GM21381 (cell line): Measurements from ENCODE around the gene LRRC8D.
"Not testable (repeated sequence)": the region's sequence is repeated elsewhere in the genome, so short reads cannot be mapped to it uniquely, and the experiment has no call there.

ENCODE experiments used
- ATAC-seq: cut with Tn5 transposase; IDR thresholded peaks from one replicate; pipeline ENCODE4 v1.9.1; 2021; ENCODE audit warnings: mild to moderate bottlenecking, moderate library complexity; ENCODE audit not compliant: unreplicated experiment

Gene LRRC8D

GRCh38 chr1:89908672-89909436, 88.0 kb downstream of the LRRC8D start:
- no peak for ATAC-seq

DNA sequence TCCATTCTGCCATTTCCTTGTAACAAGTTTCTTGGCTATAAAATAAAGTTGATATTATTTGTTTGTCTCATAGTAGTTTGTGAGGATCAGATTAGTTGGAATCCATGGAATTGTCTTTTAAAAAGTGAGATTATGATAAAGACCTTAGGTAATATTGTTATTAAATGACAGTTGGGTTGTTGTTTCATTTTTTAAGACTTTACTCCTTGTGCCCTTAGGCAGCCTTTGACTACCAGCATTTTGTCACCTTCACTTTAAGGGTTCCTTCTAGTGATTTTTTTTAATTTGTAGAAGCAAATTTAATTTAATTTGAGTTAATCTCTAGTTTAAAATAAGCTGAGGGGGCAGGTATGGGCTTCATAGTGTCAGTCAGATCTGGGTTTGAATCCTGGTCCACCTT, 89.4 kb downstream of the LRRC8D start:
- ATAC-seq, result no peak

DNA sequence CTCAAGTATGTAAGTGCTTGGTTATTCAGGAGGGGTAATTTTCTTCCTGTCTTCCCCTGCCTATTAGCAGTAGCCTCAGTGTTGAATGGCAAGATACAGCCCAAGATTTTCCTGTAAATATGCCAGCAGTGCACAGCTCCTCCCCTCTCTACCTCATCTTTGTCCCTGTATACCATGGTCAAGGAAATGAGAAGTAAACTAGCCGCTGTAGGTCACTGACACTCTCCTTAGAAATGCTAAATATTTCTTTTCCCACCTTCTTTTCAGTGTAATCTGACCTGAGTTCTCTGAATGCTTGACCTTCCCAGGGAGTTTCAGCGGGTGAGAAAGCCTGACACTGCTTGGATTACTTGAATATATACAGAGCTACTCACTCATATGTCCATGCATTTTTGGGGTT, 89.9 kb downstream of the LRRC8D start:
- ATAC-seq, result no peak

GRCh38 chr1:89911191-89911991, 90.6 kb downstream of the LRRC8D start:
- ATAC-seq, result no peak

- ATAC-seq, result no peak
Observed at GRCh38 chr1:89912073-89912472, 91.2 kb downstream of the LRRC8D start.

GRCh38 chr1:89913353-89914095, 92.7 kb downstream of the LRRC8D start:
- ATAC-seq, result no peak

DNA sequence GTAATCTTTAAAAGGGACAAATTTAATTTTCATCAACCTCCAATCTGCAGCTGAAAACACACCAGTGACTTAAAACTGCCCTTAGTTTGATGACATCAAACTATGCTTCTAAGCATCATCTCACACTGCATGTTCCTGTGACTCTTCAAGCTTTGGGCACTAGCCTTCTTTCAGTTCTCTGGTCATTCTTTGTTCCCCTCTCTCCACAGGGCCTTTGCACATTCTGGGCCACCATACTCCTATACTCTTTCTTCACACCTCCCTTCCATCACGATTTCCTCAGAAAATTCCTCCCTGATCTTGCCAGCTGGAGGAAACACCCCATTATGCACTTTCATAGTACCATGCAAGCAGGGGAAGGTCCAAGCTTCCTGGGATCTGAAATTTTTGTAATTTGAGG, 96.5 kb downstream of the LRRC8D start:
- ATAC-seq, result no peak

GRCh38 chr1:89918127-89918793, 97.4 kb downstream of the LRRC8D start:
- ATAC-seq, result no peak

DNA sequence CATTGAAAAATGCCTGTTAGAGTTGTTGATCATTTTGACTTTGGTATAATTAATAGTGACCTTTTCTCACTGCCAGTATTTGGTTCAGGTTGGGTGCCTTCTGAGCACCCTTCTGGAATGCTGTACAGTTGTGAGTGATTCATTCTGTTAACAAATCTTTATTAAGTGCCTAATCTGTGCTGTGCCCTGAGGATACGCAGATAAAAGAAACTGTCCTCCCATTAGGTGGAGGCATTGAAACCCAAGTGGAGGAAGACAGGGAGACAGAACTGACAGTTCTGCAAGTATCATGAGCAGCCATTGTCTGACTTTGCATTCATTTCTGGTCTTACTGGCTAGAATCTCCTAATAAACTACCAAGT, 97.9 kb downstream of the LRRC8D start:
- ATAC-seq, result no peak

DNA sequence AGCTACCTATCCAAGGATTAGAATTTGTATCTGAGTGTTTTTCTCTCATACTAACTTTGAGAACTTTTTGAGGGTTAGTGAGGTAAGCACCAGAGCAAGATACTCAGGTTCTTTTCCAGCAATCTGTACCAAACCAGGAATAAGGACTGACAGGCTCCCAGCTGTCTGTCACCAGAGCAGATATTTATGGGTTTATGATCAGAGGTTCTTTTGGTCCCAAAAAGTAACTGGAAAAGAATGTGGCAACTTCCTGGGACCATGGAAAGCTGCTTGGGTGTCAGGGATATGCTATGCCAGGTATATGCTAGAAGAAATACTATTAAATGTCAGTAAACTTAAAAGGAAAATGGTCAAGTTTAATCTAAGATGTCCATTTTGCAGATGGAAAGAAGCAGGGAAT, 98.3 kb downstream of the LRRC8D start:
- ATAC-seq, result no peak

GRCh38 chr1:89922911-89923310, 102.1 kb downstream of the LRRC8D start:
- no peak for ATAC-seq

DNA sequence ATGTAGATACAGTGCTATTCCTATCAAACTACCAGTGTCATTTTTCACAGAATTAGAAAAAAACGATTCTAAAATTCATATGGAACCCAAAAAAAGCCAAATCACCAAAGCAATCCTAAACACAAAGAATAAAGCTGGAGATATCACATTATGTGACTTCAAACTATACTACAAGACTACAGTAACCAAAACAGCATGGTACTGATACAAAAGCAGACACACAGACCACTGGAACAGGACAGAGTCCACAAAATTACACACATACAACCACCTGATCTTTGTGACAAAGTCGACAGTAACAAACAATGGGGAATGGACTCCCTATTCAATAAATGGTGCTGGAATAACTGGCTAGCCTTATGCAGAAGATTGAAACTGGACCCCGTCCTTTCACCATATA, 102.7 kb downstream of the LRRC8D start:
- ATAC-seq, result no peak

DNA sequence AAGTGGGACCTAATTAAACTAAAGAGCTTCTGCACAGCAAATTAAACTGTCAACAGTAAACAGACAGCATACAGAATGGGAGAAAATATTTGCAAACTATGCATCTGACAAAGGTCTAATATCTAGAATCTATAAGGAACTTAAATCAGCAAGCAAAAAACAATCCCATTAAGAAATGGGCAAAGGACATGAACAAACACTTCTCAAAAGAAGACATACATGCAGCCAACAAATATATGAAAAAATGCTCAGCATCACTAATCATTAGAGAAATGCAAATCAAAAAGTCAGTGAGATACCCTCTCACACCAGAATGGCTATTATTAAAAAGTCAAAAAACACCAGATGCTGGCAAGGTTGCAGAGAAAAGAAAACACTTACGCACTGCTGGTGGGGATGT, 103.2 kb downstream of the LRRC8D start:
- not testable (repeated sequence) for ATAC-seq

DNA sequence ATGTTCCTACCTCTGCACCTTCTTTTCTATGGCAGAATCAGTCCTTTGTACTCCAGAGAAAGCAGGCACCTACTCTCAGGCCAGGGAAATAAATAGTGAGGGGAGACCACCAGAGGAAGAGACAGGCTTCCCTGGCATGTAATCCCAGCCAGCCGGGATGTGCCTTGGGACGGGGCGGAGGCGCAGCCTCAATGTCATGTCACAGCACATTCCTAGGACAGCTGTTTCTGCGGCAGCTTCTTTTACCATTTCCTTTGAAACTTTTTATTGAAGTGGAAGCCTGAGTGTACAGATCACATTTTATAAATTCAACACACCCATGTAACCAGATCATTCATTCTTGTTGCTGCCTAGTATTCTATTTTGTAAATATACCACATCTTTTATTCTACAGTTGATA, 106.2 kb downstream of the LRRC8D start:
- no peak for ATAC-seq

DNA sequence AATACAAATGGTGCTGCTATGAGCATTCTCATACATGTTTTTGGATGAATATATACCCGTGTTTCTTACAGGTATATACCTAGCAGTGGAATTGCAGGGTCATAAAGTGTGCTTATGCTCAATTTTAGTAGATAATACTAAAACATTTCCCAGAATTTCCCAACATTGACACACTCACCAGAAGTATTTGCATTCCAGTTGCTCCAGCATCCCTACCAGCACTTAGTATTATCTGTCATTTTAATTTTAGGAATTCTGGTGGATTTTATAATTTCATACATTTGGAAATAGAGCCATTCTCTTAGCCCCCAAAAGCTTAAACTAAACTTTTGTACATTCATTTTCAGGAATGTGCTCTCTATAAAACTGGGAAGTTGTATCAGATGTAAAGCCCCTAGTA, 106.6 kb downstream of the LRRC8D start:
- ATAC-seq, result no peak

- no peak for ATAC-seq
Observed at GRCh38 chr1:89928506-89928905, 107.7 kb downstream of the LRRC8D start.

DNA sequence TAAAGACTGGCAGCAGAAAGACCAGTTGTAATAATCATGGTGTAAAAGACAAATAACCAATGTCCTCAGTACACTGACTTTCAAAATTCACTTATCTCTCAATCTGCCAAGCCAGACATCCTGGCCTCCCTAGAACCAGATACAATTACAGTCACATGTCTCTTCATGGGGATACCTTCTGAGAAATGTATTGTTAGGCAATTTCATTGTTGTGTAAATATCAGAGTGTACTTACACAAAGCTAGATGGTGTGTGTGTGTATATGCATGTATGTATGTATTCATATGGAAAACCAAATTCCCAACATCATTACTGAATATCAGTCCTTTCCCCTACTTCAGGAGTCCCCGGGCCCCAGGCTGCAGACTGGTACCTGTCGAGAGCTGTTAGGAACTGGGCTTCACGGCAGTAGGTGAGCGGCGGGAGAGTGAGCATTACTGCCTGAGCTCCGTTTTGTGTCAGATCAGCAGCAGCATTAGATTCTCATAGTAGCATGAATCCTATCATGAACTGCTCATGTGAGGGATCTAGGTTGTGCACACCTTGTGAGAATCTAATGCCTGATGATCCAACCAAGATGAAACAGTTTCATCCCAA, 108.7 kb downstream of the LRRC8D start:
- no peak for ATAC-seq

DNA sequence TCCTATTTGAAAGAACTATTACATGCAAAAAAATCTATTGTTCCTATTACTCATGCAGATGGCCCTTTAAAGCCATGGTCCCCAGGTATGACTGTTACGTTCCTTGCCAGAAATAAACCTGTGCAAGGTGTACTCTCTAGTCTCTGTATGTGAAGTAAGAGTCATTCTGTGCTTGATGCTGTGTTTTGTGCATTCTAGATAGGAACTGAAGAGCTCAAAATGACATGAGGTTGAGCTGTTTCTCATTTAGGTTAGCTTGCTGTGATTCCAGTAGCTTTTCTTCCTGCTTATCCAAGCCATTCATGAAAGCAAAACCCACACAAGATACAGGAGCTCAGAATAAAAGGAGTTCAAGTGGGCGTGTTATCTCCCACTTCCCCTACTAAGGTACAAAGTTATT, 109.7 kb downstream of the LRRC8D start:
- no peak for ATAC-seq

- ATAC-seq, result no peak
Observed at GRCh38 chr1:89931964-89932363, 111.1 kb downstream of the LRRC8D start.

DNA sequence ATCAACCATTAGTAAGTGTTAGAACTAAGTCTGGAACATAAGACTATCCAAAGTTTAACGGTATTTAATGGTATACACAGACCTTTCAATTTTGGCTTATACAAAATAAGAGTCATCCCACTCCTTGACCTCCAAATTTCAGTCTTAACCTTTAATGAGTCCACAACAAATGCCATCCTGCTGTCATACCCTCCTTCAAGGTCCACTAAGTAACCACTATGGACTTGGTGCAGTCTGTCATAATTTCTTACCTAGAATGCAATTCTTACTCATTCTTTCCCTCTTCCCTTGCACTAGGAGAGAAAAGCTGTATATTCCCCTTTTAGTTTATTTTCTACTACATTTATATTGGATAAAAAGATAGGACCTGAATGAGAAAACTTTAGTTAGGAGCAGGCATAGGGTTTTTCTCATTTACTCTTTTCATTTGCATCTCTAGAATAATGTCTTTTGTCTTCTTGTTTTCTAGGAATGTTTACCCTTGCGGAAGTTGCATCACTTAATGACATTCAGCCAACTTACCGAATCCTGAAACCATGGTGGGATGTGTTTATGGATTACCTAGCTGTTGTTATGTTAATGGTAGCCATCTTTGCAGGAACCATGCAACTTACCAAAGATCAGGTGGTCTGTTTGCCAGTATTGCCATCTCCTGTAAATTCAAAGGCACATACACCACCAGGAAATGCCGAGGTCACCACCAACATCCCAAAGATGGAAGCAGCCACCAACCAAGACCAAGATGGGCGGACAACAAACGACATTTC, 111.9 kb downstream of the LRRC8D start:
- no peak for ATAC-seq
